HG03460 (cell line): ENCODE data around the gene MUTYH.

Experiments
- ATAC-seq: cut with Tn5 transposase; IDR thresholded peaks from one replicate; pipeline ENCODE4 v1.9.1; 2021; ENCODE audit not compliant: unreplicated experiment

MUTYH gene

GRCh38 chr1:45282351-45282750, 57.9 kb downstream of the MUTYH start:
- no peak for ATAC-seq
